Activated CD4-positive, alpha-beta T cell treated with anti-CD3 and anti-CD28 coated beads, Interleukin-2, amount 50 U/mL, for 4 hours (primary cell): ENCODE measurements around the gene IL6ST.
"Not testable (repeated sequence)": the region's sequence is repeated elsewhere in the genome, so short reads cannot be mapped to it uniquely, and the experiment has no call there.

Source experiments
- DNase-seq, 2 experiments: peaks; one replicate each; pipeline ENCODE4 v3.0.0-alpha.2; 2020

Gene IL6ST

DNA sequence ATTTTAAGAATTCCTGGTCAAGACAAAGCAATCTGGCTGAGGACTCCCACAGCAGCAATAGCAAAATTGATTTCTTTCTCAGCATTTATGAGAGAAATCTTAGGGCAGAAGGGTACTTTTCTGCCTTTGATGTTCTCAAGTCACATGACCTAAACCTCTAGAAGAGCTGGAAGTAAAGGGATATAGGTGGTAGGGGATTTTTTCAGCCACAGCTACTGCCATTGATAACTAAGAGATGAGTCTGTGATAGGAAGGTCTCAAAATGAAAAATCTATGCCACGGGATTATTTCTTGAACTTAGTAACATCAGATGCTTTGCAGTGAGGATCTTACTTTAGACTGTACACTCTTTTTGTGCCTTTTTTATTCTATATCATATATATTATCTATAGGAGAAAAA lies 35.6 kb downstream of the IL6ST start:
- no peak for DNase-seq

DNA sequence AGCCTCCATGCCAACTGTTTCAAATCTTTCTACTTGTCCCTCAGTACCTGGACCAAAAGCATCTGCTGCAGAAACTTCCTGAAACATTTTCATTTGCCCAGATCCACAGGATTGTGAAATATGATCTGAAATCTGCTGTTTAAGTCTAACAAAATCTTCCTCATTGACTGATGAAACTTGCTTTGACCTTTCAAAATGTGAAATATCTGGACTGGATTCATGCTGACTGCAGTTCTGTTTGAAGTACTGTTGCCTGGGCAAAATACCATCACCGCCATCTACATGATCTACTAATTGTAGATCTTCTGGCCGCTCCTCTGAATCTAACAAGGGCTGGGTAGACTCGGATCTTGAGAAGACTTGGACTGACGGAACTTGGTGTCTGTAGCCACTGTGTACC lies 53.6 kb downstream of the IL6ST start:
- not testable (repeated sequence) for DNase-seq

DNA sequence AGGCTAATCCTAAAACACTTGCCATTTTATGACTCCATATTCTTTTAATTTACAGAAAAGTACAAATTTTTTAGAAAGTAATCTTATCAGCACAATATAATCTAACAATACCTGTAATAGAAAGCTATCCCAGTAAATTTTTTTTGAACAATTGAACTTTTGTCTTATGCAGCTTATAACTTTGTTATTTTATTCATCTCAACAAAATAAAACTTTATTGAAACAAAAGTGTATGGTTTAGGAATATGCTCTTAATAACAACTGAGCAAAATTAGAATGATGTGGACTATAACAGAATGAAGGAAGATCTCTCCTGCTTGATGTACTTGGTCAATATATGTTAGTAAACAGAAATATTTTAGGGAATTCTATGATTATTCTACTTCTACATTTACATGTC lies 57.2 kb downstream of the IL6ST start:
- not testable (repeated sequence) for DNase-seq

DNA sequence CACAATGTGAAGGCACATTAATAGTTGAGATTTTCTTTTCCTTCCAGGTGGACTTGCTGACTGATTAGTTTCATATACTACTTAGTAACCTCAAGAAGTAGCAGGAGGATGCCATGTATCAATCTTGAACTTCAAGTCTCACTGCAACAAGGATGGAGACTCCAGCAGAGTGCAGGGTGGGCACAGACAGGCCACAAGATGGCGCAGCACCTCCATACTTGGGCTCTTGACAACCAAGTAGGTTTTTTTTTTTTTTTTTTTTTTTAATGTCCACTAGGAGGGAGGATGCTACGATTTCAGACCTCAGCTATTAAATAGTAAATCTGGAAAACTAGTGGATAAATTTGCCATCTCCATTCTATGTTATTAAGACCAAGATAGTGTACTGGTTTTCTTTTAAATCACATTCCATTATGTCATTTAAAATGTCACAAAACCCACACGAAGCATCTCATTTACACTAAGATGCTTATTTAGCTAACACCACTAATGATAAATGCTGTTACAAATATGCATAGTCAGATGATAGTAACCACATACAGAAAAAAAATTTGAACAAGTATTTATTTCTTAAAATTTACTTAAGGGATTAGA lies 58.6 kb downstream of the IL6ST start:
- DNase-seq: peak; percentile 74 to 75

DNA sequence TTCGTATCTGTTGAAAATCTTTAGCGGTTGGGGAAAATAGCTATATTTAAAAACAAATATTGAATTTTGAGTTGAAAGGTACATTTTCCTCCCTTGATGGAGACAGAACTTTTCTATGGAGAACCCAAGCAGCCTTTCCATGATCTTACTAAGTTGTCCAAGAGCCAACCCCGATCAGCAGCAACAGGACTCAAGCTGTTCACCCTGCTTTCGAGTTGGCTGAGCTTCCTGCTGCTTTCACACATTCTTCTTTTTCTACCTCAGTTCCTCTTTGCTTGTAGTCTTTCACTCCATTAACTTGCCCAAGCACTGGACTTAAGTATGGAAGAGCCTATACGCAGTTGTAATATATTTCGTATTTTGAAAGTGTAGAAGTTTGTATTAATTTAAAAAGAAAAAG lies 59.4 kb downstream of the IL6ST start:
- DNase-seq: no peak

DNA sequence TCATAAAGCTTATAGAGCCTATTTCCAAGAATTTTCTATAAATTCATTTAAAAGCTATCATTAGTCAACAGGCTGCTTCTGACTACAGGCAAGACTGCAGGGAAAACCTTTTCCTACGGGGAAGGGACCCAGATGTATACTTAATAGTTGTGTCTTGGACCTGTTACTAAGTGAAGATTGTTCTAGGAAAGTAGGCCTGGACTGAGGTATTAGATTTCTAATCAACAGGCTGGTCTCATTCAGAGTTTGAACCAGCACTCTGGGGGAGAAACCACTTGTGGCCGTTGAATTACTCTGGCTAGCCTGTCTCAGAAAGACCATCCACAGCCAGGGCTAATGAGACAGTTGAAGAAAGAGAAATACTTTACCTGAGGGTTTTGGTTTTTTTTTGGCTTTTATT lies 60.0 kb downstream of the IL6ST start:
- DNase-seq: no peak

DNA sequence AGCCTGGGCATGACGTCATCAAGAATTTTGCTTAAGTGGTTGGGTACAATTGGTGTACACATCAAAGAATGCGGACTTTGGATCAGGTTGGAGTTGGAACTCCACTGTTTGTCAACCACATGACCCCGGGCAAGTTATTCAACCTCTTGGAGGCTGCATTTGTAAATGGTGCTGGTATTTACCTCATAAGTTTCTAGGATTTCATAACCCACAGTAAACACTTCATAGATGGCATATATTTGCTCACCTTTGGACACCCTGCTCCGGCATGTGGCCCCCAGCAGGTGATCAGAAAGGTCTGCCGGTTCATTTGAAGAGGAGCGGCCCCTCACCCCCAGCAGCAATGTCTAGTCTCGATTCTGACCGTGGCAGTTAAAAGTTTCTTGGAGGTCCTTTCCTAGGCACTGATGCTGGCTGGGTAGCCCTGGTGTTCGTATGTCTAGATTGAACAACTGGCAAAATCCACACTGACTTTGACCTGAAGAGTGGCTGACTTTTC lies 60.6 kb downstream of the IL6ST start:
- DNase-seq: no peak

DNA sequence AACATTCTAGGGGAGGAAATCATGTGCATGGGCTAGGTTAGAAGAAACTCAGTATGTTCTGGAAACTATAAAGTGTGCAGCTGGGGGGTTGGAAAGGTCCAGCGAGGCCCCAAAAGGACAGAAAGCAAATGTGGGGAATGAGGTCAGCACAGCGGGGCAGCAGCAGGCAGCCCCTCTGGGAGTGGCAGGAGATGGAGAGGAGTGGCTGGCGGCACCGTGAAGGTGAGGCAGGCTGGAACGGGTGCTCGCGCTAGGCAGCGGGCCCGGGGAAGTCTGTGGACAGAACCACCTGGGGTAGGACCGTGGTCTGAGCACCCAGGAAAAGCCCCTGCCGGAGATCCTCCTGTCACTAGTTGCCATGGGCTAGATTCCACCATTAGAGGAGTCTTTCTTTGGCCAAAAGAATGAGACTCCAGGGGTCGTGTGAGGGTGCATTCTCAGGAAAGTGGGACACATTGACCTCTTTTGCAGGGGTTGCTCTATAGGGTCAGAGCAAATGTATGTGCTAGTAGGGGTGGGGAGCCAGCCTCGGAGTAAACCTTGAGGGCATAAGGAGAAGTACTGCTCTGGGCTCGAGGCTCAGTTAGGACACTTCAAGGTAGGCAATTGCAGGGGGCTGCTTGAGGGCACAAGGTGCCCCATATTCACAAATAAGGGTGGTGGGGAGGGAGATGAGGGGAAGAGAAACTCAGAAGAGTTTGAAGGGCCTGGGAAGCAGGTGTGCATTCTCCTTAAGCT lies 61.2 kb downstream of the IL6ST start:
- DNase-seq: no peak

DNA sequence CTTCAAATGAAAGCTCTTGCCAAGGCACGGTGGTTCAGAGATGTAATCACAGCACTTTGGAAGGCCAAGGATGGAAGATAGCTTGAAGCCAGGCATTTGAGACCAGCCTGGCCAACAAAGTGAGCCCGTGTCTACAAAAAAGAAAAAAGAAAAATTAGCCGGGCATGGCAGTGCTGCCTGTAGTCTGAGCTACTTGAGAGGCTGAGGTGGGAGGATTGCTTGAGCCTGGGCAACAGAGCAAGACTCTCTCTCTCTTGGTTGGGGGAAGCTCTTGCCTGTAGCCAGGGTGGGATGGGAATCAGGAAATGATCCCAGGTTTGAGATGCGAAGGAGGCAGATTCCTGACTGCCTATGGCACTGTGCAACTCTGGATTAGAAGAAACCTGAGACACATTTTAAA lies 62.1 kb downstream of the IL6ST start:
- DNase-seq: no peak

DNA sequence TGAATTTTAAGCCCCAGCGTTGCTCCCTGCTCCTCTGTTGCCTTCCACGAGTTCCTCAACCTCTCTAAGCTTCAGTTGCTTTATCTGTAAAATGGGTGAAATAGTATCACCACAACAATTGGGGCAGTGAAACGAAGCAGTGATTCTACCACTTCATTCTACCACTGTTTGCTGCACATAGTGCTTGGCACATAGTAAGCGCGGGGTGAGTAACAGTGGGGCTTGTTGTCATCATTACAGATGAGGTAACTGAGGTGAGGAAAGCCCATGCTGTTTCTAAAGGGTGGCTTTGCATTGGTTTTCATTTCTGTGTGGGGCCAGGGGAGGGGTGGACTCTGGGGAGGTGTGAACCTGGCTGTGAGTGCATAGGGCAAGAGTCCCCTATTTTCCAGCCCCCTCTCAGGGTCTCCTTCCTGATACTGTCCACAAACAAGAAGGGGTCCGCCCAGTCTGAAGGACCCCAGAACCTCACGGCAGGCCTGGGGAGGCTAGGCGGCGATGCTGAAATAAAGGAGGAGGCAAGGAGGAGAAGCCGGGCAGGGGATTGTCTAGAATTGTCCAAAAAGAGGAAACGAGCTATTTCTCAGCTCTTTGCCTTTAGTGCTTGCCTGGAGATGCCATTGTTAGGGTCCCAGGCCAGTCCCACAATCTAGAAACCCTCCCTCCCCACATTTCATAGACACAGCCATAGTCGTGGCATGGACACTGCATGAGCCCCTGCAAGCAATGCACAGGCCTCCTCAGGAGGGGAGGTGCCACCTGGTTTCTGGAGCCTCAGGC lies 65.6 kb downstream of the IL6ST start:
- no peak for DNase-seq

DNA sequence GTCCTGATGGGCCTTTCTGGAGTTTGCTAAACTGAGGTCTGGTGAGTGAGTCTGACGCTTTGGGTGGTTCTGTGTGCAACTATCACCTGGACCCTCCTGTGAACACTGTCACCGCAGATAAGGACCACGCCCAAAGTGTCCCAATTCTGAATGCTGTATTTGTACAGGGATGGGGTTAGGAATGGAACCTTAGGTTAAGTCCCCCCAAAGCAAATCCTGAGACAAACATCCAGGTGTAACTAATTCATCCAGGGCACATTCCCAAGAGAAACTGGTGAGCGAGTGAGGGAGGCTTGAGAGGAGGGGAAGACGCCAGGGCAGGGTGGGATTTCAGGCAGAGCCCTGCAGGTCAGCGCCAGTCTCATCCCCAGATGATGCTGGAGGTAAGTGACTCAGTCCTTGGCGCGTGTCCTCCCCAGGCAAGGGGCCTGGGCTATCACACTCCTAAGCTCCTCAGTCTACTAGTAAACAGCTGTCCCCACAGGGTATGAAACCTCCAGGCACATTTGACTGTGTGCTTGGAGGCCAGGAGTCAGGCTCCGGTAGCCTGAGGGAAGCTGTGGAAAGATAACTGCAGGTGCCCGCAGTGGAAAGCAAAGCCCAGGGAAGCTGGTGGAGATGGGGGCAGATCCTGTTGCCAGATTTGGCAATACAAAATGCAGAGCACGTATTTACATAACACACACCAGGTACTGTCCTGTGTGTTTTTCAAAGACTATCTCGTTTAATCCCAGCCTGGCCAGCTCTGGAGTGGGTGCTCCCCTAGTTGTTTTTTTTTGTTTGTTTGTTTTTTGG lies 66.7 kb downstream of the IL6ST start:
- DNase-seq: no peak

DNA sequence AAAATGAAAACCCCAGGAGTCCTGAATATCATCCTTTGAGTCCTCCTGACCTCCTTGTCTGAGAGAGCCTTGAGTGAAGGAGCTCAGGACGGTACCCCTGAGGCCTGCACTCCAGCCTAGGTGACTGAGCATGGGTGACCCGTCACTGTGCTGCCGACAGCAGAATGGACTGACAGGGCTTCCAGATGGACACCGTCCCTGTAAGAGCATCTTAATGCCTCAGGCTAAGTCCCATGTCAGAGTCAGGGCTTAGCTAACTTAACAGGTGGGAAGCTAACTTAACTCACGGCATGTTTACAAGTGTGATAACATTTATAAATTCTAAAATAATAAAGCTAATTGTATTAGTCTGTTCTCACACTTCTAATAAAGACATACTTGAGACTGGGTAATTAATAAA lies 68.3 kb downstream of the IL6ST start:
- no peak for DNase-seq

DNA sequence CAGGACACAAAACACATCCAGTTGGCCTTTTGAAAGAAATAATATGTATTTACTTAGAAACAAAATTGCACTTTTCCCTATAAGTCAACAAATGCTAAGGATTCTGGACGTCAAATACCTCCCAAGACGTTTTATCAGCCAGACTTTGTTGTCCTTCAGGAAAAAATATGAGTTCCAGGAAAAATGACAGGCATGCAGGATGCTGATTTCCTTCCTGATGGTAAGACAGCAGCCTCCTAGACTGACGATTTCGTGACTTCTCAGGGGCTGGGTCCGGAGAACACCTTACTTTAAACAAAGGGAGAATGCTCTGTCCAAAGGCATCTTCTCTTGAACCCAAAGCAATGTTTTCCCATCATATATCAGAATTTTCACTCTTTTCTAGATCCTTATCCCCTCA lies 69.1 kb downstream of the IL6ST start:
- no peak for DNase-seq

DNA sequence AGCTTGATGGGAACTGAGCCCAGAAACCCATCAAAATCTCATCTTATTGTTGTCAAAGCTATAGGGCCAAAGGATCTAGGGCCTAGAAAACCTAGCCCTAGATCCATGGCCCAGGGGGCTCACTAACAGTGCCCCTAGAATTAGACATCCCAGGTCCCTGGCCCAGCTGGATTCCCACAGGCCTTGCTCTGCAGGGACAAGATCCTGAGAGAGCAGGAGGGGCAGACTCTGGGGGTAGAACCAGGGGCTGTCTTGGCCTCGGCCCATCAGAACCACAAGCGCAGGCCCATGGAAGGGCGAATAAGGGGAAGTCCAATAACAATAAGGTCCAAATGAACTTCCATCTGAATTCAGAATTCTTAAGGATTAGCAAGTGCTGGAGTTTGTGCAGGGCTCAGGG lies 69.6 kb downstream of the IL6ST start:
- no peak for DNase-seq

DNA sequence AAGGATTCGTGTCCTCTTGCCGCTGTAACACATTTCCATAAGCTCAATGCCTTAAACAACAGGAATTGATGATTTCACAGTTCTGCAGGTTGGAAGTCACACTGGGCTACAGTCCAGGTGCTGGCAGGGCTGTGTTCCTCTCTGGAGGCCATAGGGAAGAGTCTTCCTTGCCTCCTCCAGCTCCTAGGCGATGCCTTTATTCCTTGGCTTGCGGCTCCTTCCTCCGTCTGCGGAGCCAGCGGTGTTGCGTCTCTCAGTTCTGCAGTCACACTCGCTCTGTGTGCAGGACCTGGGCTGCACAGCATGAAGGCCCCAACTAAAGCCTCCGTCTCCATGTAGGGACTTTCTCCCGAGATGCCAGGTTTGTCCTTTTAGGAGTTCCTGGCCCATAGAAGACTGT lies 70.0 kb downstream of the IL6ST start:
- no peak for DNase-seq

DNA sequence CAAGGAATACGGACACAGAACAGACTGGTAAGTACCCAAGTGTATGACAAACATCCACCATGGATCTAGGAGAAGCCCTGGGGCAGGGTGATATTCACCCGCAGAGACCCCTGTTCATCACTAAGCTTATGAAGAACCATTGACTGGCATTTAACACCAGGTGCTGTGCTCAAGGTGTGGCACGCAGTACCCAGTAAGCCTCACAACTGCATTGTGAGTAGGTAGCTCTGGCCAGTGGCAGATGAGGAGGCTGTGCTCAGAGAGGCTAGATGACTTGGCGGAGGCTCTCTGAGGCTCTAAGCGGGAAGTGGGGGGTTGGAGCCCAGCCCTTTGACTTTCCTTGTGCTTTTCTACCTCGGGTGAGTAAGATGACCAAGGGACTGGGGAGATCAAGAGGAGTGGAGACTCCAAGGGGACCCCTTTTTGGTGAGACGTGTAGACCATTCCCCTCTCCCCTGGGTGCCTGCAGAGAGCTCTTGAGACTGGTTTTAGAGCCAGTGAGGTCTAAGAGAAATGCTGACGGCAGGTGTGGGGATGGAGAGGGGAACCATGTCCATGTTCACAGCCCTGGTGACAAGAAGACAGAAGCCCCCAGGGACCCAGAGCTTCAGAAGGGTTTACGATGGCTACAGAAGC lies 70.8 kb downstream of the IL6ST start:
- no peak for DNase-seq

DNA sequence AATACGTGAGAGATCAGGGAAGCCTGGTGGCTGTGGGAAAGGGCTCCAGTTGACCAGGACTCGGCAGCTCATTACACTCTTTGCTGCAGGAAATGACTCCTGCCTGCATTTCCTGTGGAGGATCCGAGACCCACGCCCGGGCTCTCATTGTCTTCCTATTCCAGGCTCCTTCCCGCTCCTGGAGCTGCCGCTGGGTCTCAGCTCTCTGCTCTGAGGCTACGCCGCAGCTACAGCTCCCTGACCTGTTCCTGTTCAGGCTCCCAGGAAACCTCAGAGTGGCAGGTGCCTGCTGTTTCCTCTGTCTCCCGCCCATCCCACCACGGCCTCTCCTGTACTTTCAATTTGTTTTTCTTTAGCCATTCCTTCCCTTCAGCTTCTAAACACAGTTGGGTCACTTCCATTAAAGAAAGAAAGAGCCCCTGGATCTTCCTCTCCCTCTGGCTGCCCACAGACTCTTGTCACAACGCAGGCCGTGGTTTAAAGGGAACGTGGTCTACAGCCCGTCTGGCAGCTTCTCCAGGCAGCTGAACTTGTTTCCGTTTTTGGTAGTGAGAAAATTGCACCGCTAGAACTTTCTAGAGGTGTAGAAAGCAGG lies 71.5 kb downstream of the IL6ST start:
- no peak for DNase-seq

DNA sequence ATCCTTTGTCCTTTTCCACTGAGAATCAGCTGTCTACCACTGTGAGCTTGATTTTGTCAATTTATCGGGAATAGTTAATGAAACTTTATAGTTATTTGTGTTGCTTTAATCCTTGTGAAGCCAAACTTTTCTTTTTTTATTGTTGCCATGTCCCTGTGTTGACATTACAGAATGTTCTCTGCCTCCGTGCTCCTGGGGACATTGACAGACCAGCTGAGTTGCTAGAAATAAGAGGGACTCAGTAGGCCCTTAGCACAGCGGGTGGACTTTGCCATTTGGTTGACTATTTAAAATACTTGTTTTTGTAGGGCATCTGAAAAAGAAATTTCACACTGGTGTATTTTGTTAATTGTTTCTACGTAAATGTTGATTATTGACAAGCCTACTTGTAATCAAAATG lies 73.1 kb downstream of the IL6ST start:
- no peak for DNase-seq

DNA sequence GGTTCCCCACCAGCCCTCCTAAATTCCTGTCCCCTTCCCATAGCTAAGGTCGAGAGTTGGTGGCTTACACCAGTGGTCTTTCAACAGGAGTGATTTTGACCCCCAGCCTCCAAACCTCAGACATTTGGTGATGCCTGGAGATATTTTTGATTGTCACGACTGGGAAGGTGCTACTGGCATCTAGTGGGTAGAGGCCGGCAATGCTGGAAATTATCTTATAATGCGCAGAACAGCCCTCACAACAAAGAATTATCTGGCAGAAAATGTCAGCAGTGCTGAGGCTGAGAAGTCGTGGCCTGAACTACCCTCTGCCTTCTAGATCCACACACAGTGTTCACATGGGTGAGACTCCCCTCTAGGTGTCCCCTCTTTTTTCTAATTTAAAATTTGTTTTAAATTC lies 74.0 kb downstream of the IL6ST start:
- no peak for DNase-seq

DNA sequence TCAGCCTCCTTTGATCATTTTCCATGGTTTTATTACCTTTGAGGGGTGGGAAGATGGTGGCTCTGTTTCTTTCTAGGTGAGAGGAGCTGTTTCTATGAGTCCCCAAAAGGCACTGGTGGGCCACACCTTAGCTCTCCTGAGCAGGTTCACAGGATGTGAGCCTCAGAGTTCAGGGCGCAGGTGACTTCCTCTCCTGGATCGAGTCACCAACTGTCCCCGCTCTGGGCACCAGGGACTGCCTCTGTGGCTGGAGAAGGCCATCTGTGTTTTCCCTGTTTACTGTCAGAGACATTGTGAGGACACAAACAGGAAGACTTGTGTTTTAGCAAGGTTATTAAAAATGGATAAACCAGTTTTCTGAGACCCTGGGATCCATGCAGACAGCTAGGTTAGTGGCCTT lies 75.1 kb downstream of the IL6ST start:
- no peak for DNase-seq

DNA sequence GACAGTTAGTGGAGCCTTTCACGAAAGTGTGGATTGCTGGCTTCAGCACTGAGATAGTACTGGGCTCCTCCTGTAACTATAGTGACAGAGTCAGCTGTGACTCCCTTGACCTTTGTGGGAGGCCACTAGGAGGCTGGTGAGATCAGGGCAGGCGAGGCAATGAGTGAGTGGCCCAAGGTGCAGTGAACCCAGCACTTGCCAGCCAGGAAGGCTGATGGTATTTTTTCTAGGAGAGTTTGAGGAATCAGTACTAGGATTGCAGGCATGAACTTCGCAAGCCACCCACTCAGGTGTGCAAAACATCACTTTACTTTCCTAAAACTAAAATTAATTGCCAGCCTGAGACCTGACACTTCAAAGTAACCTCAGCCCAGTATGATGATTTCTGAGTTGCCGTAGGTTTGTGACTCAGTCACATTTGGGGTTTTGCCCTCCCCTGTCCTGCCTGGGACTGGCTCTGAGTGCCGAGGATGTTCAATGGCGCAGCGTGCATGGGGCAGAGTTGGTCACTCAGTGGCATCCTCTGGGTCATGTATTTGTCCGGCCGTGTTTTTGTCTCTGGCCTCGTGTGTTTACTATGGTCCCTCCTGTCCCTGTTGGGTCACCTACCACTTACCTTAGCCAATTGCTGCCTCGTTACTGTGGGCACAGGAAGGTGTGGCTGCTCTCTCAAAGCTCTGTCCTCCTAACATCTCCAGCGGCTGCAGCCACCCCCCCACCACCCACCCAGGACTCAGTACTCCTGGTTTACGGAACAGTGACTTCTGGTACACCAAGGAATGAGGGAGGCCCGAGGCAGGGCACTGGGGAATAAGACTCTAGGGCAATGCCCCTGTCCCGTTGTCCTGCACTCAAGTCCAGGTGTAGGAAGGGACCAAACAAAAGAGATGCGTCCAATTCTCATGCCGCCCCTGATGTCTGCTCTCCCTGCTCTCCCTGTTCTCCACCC lies 76.4 kb downstream of the IL6ST start:
- no peak for DNase-seq
